ENCODE measurements around the gene SMTNL2.
"Not testable (repeated sequence)": the region's sequence is repeated elsewhere in the genome, so short reads cannot be mapped to it uniquely, and the experiment has no call there.

Gene SMTNL2

DNA sequence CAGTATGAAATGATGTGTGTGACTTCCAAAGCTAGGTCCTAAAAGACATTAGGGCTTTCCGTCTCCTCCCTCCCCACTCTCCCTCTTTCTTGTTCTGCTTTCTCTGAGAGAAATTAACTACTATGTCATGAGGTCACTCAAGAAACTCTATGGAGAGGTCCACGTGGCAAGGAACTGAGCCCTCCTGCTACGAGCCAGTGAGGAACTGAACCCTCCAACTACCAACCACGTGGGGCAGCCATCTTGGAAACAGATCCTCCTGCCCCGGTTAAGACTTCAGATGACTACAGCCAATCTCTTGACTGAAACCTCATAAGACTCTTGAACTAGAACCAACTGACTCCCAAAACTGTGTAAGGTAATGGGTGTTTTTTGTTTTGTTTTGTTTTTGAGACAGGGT, 61.3 kb downstream of the SMTNL2 start:
- Histone ChIP-seq H3K36me3 (ENCODE audit: insufficient read depth, low read length) (no peaks in the 10 kb centered on the region), H3K27me3 (ENCODE audit: control insufficient read depth in 1 of 2, insufficient read depth in 2 of 2, low read length in 2 of 2) (peaks cover 3 to 19% of the 10 kb centered on the region in 2 donors), H3K4me3 (ENCODE audit: low read depth in 1 of 2, low read length in 2 of 2) (no peak overlapping the region), H3K9me3 (ENCODE audit: low read length) (no peaks in the 10 kb centered on the region), H3K27ac (ENCODE audit: low read depth, low read length) (no peak overlapping the region), H3K9ac (ENCODE audit: low read length) (no peak overlapping the region), H3K4me1 (ENCODE audit: insufficient read depth, low read length) (no peaks in the 10 kb centered on the region)

DNA sequence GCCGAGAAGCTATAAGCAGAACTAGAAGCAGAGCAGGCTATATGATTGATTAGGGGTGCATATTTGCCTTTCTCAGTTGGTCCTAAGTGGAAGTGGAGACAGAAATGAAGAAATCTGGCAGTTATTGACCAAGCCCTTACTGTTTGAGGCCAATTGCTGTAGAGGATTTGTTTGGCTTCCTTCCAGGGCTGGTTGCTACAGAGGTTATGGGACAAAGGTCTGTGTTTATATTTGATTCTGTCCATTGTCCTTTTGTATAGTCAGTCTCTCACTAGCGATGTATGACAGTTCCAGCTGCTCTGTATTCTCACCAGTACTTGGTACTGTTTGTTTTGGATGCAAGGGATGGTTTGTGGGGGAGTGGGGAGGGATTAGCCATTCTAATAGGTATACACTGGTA, 64.4 kb downstream of the SMTNL2 start:
- Histone ChIP-seq H3K9me3 (ENCODE audit: low read length) (no peaks in the 10 kb centered on the region), H3K36me3 (ENCODE audit: insufficient read depth, low read length) (no peaks in the 10 kb centered on the region), H3K27ac (ENCODE audit: low read depth, low read length) (no peak overlapping the region), H3K9ac (ENCODE audit: low read length) (no peak overlapping the region), H3K4me3 (ENCODE audit: low read depth in 1 of 2, low read length in 2 of 2) (no peak overlapping the region), H3K27me3 (ENCODE audit: control insufficient read depth in 1 of 2, insufficient read depth in 2 of 2, low read length in 2 of 2) (no peaks in the 10 kb centered on the region), H3K4me1 (ENCODE audit: insufficient read depth, low read length) (no peaks in the 10 kb centered on the region)

DNA sequence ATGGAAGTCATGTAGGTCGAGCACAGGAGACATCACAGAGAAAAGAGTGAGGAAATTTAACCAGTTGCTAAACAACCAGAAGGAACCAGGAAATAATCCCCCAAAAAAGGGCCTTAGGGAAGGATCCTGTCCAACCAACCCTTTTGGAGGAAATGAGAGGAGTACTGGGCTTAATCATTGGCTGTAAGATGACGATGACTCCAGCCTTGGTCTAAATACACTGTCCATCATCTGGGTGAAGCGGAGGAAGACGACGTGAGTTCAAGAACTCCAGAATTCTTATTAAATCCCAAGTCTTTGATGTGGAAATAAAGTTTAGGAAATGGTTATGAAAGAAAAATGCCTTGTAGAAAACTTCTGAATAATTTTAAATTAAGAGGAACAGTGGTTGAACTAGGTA, 68.7 kb downstream of the SMTNL2 start:
- Histone ChIP-seq H3K4me3 (ENCODE audit: low read depth in 1 of 2, low read length in 2 of 2) (no peak overlapping the region), H3K27ac (ENCODE audit: low read depth, low read length) (no peak overlapping the region), H3K4me1 (ENCODE audit: insufficient read depth, low read length) (no peaks in the 10 kb centered on the region), H3K9ac (ENCODE audit: low read length) (no peak overlapping the region), H3K36me3 (ENCODE audit: insufficient read depth, low read length) (no peaks in the 10 kb centered on the region), H3K27me3 (ENCODE audit: control insufficient read depth in 1 of 2, insufficient read depth in 2 of 2, low read length in 2 of 2) (peaks cover 0 to 6% of the 10 kb centered on the region in 2 donors), H3K9me3 (ENCODE audit: low read length) (no peaks in the 10 kb centered on the region)

DNA sequence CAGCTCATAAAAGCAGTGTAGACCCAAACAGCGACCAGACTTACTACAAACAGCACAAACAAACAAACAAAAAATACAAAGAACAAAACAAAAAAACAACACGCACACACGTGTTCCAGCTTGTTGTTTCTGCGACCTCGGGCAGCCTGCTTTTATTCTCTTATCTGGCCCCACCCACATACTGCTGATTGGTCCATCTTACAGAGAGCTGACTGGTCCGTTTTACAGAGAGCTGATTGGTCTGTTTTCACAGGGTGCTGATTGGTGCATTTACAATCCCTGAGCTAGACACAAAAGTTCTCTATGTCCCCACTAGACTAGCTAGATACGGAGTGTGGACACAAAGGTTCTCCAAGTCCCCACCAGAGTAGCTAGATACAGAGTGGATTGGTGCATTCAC, 71.6 kb downstream of the SMTNL2 start:
- not testable (repeated sequence) for H3K9ac ChIP-seq (ENCODE audit: low read length); H3K27me3 ChIP-seq (ENCODE audit: control insufficient read depth in 1 of 2, insufficient read depth in 2 of 2, low read length in 2 of 2); H3K4me1 ChIP-seq (ENCODE audit: insufficient read depth, low read length); H3K4me3 ChIP-seq (ENCODE audit: low read depth in 1 of 2, low read length in 2 of 2); H3K36me3 ChIP-seq (ENCODE audit: insufficient read depth, low read length); H3K27ac ChIP-seq (ENCODE audit: low read depth, low read length); H3K9me3 ChIP-seq (ENCODE audit: low read length)

DNA sequence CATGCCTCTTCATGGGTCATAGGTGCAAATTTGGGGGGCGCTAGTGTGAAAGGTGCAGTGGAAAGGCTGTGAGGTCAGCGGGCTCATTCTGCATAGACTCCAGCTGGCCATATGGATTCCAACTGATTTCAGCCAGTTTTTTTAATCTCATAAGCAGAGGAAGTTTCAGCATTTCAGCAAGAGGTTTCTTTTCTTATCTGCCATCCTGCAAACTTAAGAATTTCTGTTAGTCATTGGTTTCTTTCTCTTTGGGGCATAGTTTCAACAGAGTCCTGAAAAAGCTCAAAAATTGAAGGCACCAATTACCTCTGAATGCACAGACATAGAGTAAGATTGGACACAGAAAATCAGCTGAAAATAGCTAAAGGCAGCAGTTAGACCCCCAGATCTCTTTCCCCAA, 73.3 kb downstream of the SMTNL2 start:
- H3K4me1 ChIP-seq (ENCODE audit: insufficient read depth, low read length) = no peaks in the 10 kb centered on the region
- peaks cover 0 to 6% of the 10 kb centered on the region in 2 donors for H3K27me3 ChIP-seq (ENCODE audit: control insufficient read depth in 1 of 2, insufficient read depth in 2 of 2, low read length in 2 of 2)
- no peaks in the 10 kb centered on the region for H3K36me3 ChIP-seq (ENCODE audit: insufficient read depth, low read length)
- no peaks in the 10 kb centered on the region for H3K9me3 ChIP-seq (ENCODE audit: low read length)
- H3K4me3 ChIP-seq (ENCODE audit: low read depth in 1 of 2, low read length in 2 of 2) = no peak overlapping the region
- no peak overlapping the region for H3K9ac ChIP-seq (ENCODE audit: low read length)
- no peak overlapping the region for H3K27ac ChIP-seq (ENCODE audit: low read depth, low read length)

Data from muscle layer of colon (tissue), 2 donors.